WTC11 (cell line): ENCODE data around the gene KLF7.

Source experiments
- JUN ChIP-seq: sonication (generic); formaldehyde crosslinking; IDR thresholded peaks from 2 replicates; pipeline ENCODE4 v1.8.0; 2023; ENCODE audit warnings: mild to moderate bottlenecking, missing genetic modification reagents
- NR2C2 ChIP-seq: sonication (generic); formaldehyde crosslinking; IDR thresholded peaks from 2 replicates; pipeline ENCODE4 v1.8.0; 2022; ENCODE audit warnings: mild to moderate bottlenecking, missing genetic modification reagents
- SMAD3 ChIP-seq: sonication (generic); formaldehyde crosslinking; IDR thresholded peaks from 2 replicates; pipeline ENCODE4 v1.8.0; 2022; ENCODE audit warnings: missing genetic modification reagents, mild to moderate bottlenecking, borderline replicate concordance
- TEAD4 ChIP-seq: sonication (generic); formaldehyde crosslinking; IDR thresholded peaks from 2 replicates; pipeline ENCODE4 v1.8.0; 2022; ENCODE audit warnings: mild to moderate bottlenecking, missing genetic modification reagents
- TF ChIP-seq, protein P1 (sequence below): fragments of 200-600 bp; IDR thresholded peaks from 2 replicates; pipeline ENCODE4 v1.8.0; 2022; ENCODE audit warnings: antibody characterized with exemption

DNA sequence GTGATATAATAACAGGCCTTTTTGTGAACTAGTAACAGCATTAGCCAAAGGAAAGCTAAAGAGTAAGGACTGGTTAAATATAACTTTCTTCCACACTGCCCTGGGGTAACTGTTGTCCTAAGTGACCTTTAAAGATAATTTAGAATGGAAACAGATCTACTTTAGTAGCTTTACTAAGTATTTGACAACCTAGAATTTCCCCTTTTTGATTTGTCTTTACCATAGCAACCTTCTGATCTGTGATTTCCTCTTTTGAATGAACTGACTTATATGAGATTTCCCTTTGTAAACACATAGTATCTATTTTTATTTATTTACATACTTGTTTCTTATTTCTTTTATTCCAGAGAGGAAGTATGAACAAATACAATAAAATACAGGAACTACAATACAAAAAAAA lies 10.5 kb upstream of the KLF7 start:
- TF ChIP-seq, protein P1, sequence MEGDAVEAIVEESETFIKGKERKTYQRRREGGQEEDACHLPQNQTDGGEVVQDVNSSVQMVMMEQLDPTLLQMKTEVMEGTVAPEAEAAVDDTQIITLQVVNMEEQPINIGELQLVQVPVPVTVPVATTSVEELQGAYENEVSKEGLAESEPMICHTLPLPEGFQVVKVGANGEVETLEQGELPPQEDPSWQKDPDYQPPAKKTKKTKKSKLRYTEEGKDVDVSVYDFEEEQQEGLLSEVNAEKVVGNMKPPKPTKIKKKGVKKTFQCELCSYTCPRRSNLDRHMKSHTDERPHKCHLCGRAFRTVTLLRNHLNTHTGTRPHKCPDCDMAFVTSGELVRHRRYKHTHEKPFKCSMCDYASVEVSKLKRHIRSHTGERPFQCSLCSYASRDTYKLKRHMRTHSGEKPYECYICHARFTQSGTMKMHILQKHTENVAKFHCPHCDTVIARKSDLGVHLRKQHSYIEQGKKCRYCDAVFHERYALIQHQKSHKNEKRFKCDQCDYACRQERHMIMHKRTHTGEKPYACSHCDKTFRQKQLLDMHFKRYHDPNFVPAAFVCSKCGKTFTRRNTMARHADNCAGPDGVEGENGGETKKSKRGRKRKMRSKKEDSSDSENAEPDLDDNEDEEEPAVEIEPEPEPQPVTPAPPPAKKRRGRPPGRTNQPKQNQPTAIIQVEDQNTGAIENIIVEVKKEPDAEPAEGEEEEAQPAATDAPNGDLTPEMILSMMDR = no peak
- no peak for TF ChIP-seq TEAD4 (CRISPR knock-in tag)
- no peak for TF ChIP-seq SMAD3 (CRISPR knock-in tag)
- TF ChIP-seq JUN (CRISPR knock-in tag) = no peak
- no peak for TF ChIP-seq NR2C2 (CRISPR knock-in tag)
